ENCODE measurements around the gene SACS.

The SACS gene

DNA sequence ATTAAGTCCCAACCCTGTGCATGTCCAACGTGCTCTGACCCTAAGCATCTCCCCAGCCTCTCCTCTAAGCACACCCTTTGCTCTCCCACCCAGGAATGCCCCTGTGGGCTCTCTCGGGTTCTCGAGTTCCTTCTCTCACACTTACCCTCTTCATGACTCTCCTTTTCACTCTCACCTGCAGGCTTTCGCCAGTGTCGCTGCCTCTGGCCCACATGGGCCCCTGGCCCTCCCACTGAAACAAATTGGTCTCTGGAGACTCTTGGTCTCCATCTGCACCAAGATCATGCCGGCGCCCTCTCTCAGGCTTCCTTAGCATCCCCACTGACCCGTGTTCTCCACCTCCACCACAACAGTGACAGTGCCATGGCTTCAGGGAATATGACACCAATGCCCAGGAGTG, 19.6 kb upstream of the SACS start:
- no peak for DNase-seq
- ATAC-seq (ENCODE audit: insufficient read depth, low read depth), result no peak
- H3K9me3 ChIP-seq (ENCODE audit: insufficient read depth, low read length, severe bottlenecking), result no peaks in the 10 kb centered on the region
- H3K4me1 ChIP-seq (ENCODE audit: insufficient read depth, low read length), result no peaks in the 10 kb centered on the region
- no peak overlapping the region for H3K4me2 ChIP-seq (ENCODE audit: insufficient read depth, low read length)
- no peak overlapping the region for H3K27ac ChIP-seq (ENCODE audit: low read length)
- H4K20me1 ChIP-seq (ENCODE audit: insufficient read depth, low read length), result no peaks in the 10 kb centered on the region
- H3K36me3 ChIP-seq (ENCODE audit: insufficient read depth, low read length), result no peaks in the 10 kb centered on the region
- no peak overlapping the region for H2AFZ ChIP-seq (ENCODE audit: low read depth, low read length)
- no peaks in the 10 kb centered on the region for H3K27me3 ChIP-seq (ENCODE audit: insufficient read depth, low read length, poor library complexity)
- H3K9ac ChIP-seq (ENCODE audit: low read depth, low read length), result no peak overlapping the region
- no peaks in the 10 kb centered on the region for H3K79me2 ChIP-seq (ENCODE audit: insufficient read depth, low read length)
- TF ChIP-seq, protein P1, sequence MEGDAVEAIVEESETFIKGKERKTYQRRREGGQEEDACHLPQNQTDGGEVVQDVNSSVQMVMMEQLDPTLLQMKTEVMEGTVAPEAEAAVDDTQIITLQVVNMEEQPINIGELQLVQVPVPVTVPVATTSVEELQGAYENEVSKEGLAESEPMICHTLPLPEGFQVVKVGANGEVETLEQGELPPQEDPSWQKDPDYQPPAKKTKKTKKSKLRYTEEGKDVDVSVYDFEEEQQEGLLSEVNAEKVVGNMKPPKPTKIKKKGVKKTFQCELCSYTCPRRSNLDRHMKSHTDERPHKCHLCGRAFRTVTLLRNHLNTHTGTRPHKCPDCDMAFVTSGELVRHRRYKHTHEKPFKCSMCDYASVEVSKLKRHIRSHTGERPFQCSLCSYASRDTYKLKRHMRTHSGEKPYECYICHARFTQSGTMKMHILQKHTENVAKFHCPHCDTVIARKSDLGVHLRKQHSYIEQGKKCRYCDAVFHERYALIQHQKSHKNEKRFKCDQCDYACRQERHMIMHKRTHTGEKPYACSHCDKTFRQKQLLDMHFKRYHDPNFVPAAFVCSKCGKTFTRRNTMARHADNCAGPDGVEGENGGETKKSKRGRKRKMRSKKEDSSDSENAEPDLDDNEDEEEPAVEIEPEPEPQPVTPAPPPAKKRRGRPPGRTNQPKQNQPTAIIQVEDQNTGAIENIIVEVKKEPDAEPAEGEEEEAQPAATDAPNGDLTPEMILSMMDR (IDR thresholded peaks at IDR 0.05; ENCODE audit: borderline replicate concordance, extremely low read depth, low read length, poor library complexity, severe bottlenecking), result no peak
- no peak for TF ChIP-seq EZH2 (IDR thresholded peaks at IDR 0.05; ENCODE audit: borderline replicate concordance, low read depth, low read length, severe bottlenecking)
- H3K4me3 ChIP-seq (ENCODE audit: low read depth in 1 of 2, low read length in 2 of 2), result no peak overlapping the region

DNA sequence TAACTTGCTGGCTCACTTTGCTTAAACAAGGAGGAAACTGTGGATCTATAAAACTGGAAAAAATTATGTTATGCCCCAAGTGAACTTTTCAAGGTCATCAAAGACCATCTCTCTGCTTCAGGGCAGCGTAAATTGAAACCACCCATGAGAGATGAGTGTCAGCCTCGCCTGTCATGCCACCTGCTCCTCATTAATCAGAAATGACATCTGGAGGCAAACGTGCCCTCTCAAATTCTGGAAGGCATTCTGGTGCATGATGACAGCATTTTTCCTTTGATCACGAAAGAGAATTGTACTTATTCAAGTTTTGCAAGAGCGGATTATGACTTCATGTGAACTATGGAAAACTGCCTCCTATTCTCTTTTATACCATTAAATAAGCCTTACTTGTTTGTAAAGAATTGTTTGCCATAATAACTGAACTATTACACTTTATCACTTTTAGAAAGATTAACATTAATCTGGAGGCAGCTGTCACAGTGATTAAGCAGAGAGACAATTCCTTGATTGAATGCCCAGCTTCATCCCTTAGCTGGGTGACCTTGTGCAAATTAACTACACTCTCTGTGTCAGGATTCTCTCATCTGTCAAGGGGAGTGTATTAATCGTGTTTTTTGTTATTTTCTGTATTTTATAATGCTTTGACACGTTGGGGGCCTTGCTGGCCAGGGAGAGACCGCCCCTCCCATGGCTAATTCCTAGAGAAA, 17.0 kb upstream of the SACS start:
- TF ChIP-seq, protein P1 (IDR thresholded peaks at IDR 0.05; ENCODE audit: borderline replicate concordance, extremely low read depth, low read length, poor library complexity, severe bottlenecking), result no peak
- TF ChIP-seq EZH2 (IDR thresholded peaks at IDR 0.05; ENCODE audit: borderline replicate concordance, low read depth, low read length, severe bottlenecking), result no peak
- Histone ChIP-seq H3K4me1 (ENCODE audit: insufficient read depth, low read length) (no peaks in the 10 kb centered on the region), H3K79me2 (ENCODE audit: insufficient read depth, low read length) (no peaks in the 10 kb centered on the region), H3K4me2 (ENCODE audit: insufficient read depth, low read length) (no peak overlapping the region), H3K36me3 (ENCODE audit: insufficient read depth, low read length) (no peaks in the 10 kb centered on the region), H3K27me3 (ENCODE audit: insufficient read depth, low read length, poor library complexity) (no peaks in the 10 kb centered on the region), H2AFZ (ENCODE audit: low read depth, low read length) (no peak overlapping the region), H3K27ac (ENCODE audit: low read length) (no peak overlapping the region), H3K9ac (ENCODE audit: low read depth, low read length) (no peak overlapping the region), H3K9me3 (ENCODE audit: insufficient read depth, low read length, severe bottlenecking) (no peaks in the 10 kb centered on the region), H4K20me1 (ENCODE audit: insufficient read depth, low read length) (no peaks in the 10 kb centered on the region), H3K4me3 (ENCODE audit: low read depth in 1 of 2, low read length in 2 of 2) (no peak overlapping the region)
- ATAC-seq (ENCODE audit: insufficient read depth, low read depth) (no peak), DNase-seq (no peak)

DNA sequence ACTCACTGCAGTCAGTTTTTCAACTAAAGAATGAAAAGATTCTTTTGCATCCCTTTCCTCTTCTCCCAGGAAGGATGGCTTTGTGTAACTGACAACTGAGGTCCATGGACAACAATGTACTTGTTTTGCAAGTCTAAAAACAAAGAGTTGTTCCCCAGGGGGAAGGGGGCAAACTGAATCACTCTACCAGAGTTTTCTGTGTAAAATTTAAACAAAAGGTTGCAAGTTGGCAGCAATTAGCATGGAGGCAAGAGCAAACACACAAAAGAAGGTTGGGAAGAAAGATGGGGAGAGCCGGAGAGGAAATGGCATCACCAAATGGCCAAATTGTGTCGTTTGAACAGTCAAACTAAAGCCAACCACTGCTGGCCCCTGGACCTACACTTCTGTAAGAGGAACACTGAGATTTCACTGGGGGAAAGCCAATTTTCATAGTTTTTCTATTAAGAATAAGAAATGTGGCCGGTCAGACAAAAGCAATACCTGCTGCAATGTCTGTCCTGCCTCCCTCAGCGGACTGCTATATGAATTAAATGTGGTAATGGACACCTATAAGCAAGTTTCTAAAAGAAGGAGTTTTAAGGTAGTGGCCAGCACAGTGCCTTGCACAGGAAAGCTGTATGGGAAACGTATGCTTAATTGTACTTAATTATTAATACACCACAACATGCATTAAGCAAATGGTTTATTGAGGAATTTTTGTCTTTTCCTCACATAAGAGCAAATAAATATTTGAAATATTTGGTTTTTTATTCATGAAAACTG, 16.1 kb upstream of the SACS start:
- Histone ChIP-seq H4K20me1 (ENCODE audit: insufficient read depth, low read length) (no peaks in the 10 kb centered on the region), H3K9me3 (ENCODE audit: insufficient read depth, low read length, severe bottlenecking) (no peaks in the 10 kb centered on the region), H3K79me2 (ENCODE audit: insufficient read depth, low read length) (no peaks in the 10 kb centered on the region), H3K4me2 (ENCODE audit: insufficient read depth, low read length) (no peak overlapping the region), H3K4me1 (ENCODE audit: insufficient read depth, low read length) (no peaks in the 10 kb centered on the region), H3K4me3 (ENCODE audit: low read depth in 1 of 2, low read length in 2 of 2) (no peak overlapping the region), H3K27me3 (ENCODE audit: insufficient read depth, low read length, poor library complexity) (no peaks in the 10 kb centered on the region), H3K9ac (ENCODE audit: low read depth, low read length) (no peak overlapping the region), H2AFZ (ENCODE audit: low read depth, low read length) (no peak overlapping the region), H3K36me3 (ENCODE audit: insufficient read depth, low read length) (no peaks in the 10 kb centered on the region), H3K27ac (ENCODE audit: low read length) (no peak overlapping the region)
- ATAC-seq (ENCODE audit: insufficient read depth, low read depth), result no peak
- DNase-seq, result no peak
- TF ChIP-seq EZH2 (IDR thresholded peaks at IDR 0.05; ENCODE audit: borderline replicate concordance, low read depth, low read length, severe bottlenecking), result no peak
- TF ChIP-seq, protein P1 (IDR thresholded peaks at IDR 0.05; ENCODE audit: borderline replicate concordance, extremely low read depth, low read length, poor library complexity, severe bottlenecking), result no peak
